ENCODE results near the gene GATA2.

The GATA2 gene

GRCh38 chr3:128482175-128482574 is 10.8 kb downstream of the GATA2 start:
- no peak overlapping the region for H2AFZ ChIP-seq
- peaks cover 4% of the 10 kb centered on the region for H3K4me1 ChIP-seq
- H3K4me2 ChIP-seq (ENCODE audit: low read length), result no peak overlapping the region
- no peak overlapping the region for H3K27ac ChIP-seq
- no peaks in the 10 kb centered on the region for H3K27me3 ChIP-seq (ENCODE audit: control insufficient read depth, insufficient read depth, low read length)
- H3K4me3 ChIP-seq (ENCODE audit: low read depth, low read length), result no peak overlapping the region
- no peak for TF ChIP-seq CTCF (IDR thresholded peaks at IDR 0.05)
- no peaks in the 10 kb centered on the region for H3K36me3 ChIP-seq (ENCODE audit: control insufficient read depth, insufficient read depth, low read length)
- no peaks in the 10 kb centered on the region for H3K79me2 ChIP-seq
- H3K9me3 ChIP-seq (ENCODE audit: control insufficient read depth, low read length), result no peaks in the 10 kb centered on the region
- H3K9ac ChIP-seq, result no peak overlapping the region

- Histone ChIP-seq H3K4me2 (ENCODE audit: low read length) (no peak overlapping the region), H3K27ac (no peak overlapping the region), H3K27me3 (ENCODE audit: control insufficient read depth, insufficient read depth, low read length) (no peaks in the 10 kb centered on the region), H2AFZ (no peak overlapping the region), H3K79me2 (no peaks in the 10 kb centered on the region), H3K9ac (no peak overlapping the region), H3K36me3 (ENCODE audit: control insufficient read depth, insufficient read depth, low read length) (no peaks in the 10 kb centered on the region), H3K4me3 (ENCODE audit: low read depth, low read length) (no peak overlapping the region), H3K4me1 (no peaks in the 10 kb centered on the region), H3K9me3 (ENCODE audit: control insufficient read depth, low read length) (no peaks in the 10 kb centered on the region)
- TF ChIP-seq CTCF (IDR thresholded peaks at IDR 0.05), result no peak
Measured at GRCh38 chr3:128481438-128481942, 11.5 kb downstream of the GATA2 start.

GRCh38 chr3:128480717-128481437 is 12.1 kb downstream of the GATA2 start:
- H3K27me3 ChIP-seq (ENCODE audit: control insufficient read depth, insufficient read depth, low read length), result no peaks in the 10 kb centered on the region
- H3K9ac ChIP-seq, result no peak overlapping the region
- no peaks in the 10 kb centered on the region for H3K9me3 ChIP-seq (ENCODE audit: control insufficient read depth, low read length)
- no peaks in the 10 kb centered on the region for H3K36me3 ChIP-seq (ENCODE audit: control insufficient read depth, insufficient read depth, low read length)
- H3K4me3 ChIP-seq (ENCODE audit: low read depth, low read length), result no peak overlapping the region
- H2AFZ ChIP-seq, result no peak overlapping the region
- H3K79me2 ChIP-seq, result no peaks in the 10 kb centered on the region
- no peak for TF ChIP-seq CTCF (IDR thresholded peaks at IDR 0.05)
- no peaks in the 10 kb centered on the region for H3K4me1 ChIP-seq
- no peak overlapping the region for H3K27ac ChIP-seq
- no peak overlapping the region for H3K4me2 ChIP-seq (ENCODE audit: low read length)

- H3K36me3 ChIP-seq (ENCODE audit: control insufficient read depth, insufficient read depth, low read length), result no peaks in the 10 kb centered on the region
- H3K4me2 ChIP-seq (ENCODE audit: low read length), result no peak overlapping the region
- H3K27me3 ChIP-seq (ENCODE audit: control insufficient read depth, insufficient read depth, low read length), result no peaks in the 10 kb centered on the region
- H3K27ac ChIP-seq, result no peak overlapping the region
- no peak overlapping the region for H3K9ac ChIP-seq
- H2AFZ ChIP-seq, result no peak overlapping the region
- no peaks in the 10 kb centered on the region for H3K79me2 ChIP-seq
- H3K9me3 ChIP-seq (ENCODE audit: control insufficient read depth, low read length), result no peaks in the 10 kb centered on the region
- H3K4me3 ChIP-seq (ENCODE audit: low read depth, low read length), result no peak overlapping the region
- no peaks in the 10 kb centered on the region for H3K4me1 ChIP-seq
- TF ChIP-seq CTCF (IDR thresholded peaks at IDR 0.05), result no peak
Measured at GRCh38 chr3:128480278-128480677, 12.7 kb downstream of the GATA2 start.

- H3K79me2 ChIP-seq, result no peaks in the 10 kb centered on the region
- H3K4me1 ChIP-seq, result no peaks in the 10 kb centered on the region
- H3K9ac ChIP-seq, result no peak overlapping the region
- TF ChIP-seq CTCF (IDR thresholded peaks at IDR 0.05), result no peak
- H3K27me3 ChIP-seq (ENCODE audit: control insufficient read depth, insufficient read depth, low read length), result no peaks in the 10 kb centered on the region
- H3K36me3 ChIP-seq (ENCODE audit: control insufficient read depth, insufficient read depth, low read length), result no peaks in the 10 kb centered on the region
- H2AFZ ChIP-seq, result no peak overlapping the region
- H3K9me3 ChIP-seq (ENCODE audit: control insufficient read depth, low read length), result no peaks in the 10 kb centered on the region
- H3K4me2 ChIP-seq (ENCODE audit: low read length), result no peak overlapping the region
- no peak overlapping the region for H3K4me3 ChIP-seq (ENCODE audit: low read depth, low read length)
- H3K27ac ChIP-seq, result no peak overlapping the region
Measured at GRCh38 chr3:128479558-128480086, 13.4 kb downstream of the GATA2 start.
